Type B pancreatic cell (in vitro differentiated cells): ENCODE results near the gene MATK. TPM values are rescaled to one million over a fixed set of nuclear protein-coding genes. Genes with fewer than 3 reads are reported as not detected.
"Not testable (repeated sequence)": the region's sequence is repeated elsewhere in the genome, so short reads cannot be mapped to it uniquely, and the experiment has no call there.

Experiments
- DNase-seq: peaks from one replicate; pipeline ENCODE4 v3.0.0; 2021; ENCODE audit warnings: mixed read lengths; ENCODE audit not compliant: unreplicated experiment; ENCODE audit errors: extremely low spot score
- H3K27ac Mint-ChIP-seq: 2 replicates; pipeline ENCODE4 v1.8.0; 2021; ENCODE audit warnings: mild to moderate bottlenecking, mixed read lengths
- H3K27me3 Mint-ChIP-seq: 2 replicates; pipeline ENCODE4 v1.8.0; 2021; ENCODE audit warnings: mixed read lengths
- H3K36me3 Mint-ChIP-seq: 2 replicates; pipeline ENCODE4 v1.8.0; 2021; ENCODE audit warnings: mixed read lengths
- H3K4me1 Mint-ChIP-seq: one replicate; pipeline ENCODE4 v1.8.0; 2021; ENCODE audit warnings: mixed read lengths; ENCODE audit not compliant: unreplicated experiment
- H3K4me3 Mint-ChIP-seq: 2 replicates; pipeline ENCODE4 v1.8.0; 2021; ENCODE audit warnings: mild to moderate bottlenecking, mixed read lengths
- H3K9me3 Mint-ChIP-seq: 2 replicates; pipeline ENCODE4 v1.8.0; 2021; ENCODE audit warnings: mixed read lengths
- CTCF ChIP-seq: fragments of 200-600 bp; sonication (generic); conservative IDR thresholded peaks from 2 replicates; pipeline ENCODE4 v1.5.0; 2021; ENCODE audit warnings: antibody characterized with exemption, mild to moderate bottlenecking
- total RNA-seq: library from RNA; stranded (reverse); gene quantifications from 2 replicates; pipeline ENCODE4 v1.2.1, GENCODE V29; 2021; ENCODE audit warnings: low replicate concordance

Gene MATK
- total RNA-seq, 1 donor from 2014 or later = 1.6 TPM

- Mint-ChIP-seq H3K4me1 (no peaks in the 10 kb centered on the region), H3K36me3 (no peaks in the 10 kb centered on the region), H3K9me3 (no peaks in the 10 kb centered on the region), H3K4me3 (no peak overlapping the region), H3K27ac (no peak overlapping the region), H3K27me3 (peaks cover 14% of the 10 kb centered on the region)
- DNase-seq = no peak
- no peak for TF ChIP-seq CTCF
Observed at GRCh38 chr19:3818918-3819317, 32.7 kb upstream of the MATK start.

- no peak overlapping the region for H3K4me3 Mint-ChIP-seq
- no peaks in the 10 kb centered on the region for H3K36me3 Mint-ChIP-seq
- DNase-seq = no peak
- peaks cover 11% of the 10 kb centered on the region for H3K27me3 Mint-ChIP-seq
- no peak overlapping the region for H3K27ac Mint-ChIP-seq
- no peaks in the 10 kb centered on the region for H3K9me3 Mint-ChIP-seq
- no peaks in the 10 kb centered on the region for H3K4me1 Mint-ChIP-seq
- TF ChIP-seq CTCF = no peak
Observed at GRCh38 chr19:3818466-3818865, 32.3 kb upstream of the MATK start.

DNA sequence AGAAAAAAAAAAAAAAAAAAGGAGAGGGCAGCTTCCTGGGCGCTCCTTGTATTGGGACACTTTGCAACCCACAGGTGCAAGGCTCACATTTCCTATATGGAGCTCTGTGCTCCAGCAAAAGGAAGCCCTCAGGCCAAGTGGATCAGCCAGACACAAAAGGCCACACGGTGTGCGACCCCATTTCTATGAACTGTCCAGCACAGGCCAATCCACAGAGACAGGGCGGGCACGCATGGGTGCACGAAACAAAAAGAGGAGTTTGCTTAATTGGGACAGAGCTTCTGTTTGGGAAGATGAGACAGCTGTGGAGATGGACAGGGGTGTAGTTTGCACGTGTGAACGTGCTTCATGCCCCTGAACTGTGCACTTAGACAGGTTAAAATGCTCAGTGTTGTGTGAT, 31.6 kb upstream of the MATK start:
- TF ChIP-seq CTCF = no peak

GRCh38 chr19:3816566-3817218, 30.5 kb upstream of the MATK start:
- no peak overlapping the region for H3K27ac Mint-ChIP-seq
- no peak for TF ChIP-seq CTCF
- no peaks in the 10 kb centered on the region for H3K4me1 Mint-ChIP-seq
- DNase-seq = no peak
- no peaks in the 10 kb centered on the region for H3K9me3 Mint-ChIP-seq
- H3K27me3 Mint-ChIP-seq = peaks cover 10% of the 10 kb centered on the region
- H3K36me3 Mint-ChIP-seq = no peaks in the 10 kb centered on the region
- no peak overlapping the region for H3K4me3 Mint-ChIP-seq

More for the DNA sequence above, 31.6 kb upstream of the MATK start:
- Mint-ChIP-seq H3K27me3 (peaks cover 10% of the 10 kb centered on the region), H3K36me3 (no peaks in the 10 kb centered on the region), H3K27ac (no peak overlapping the region), H3K9me3 (no peaks in the 10 kb centered on the region), H3K4me1 (no peaks in the 10 kb centered on the region), H3K4me3 (no peak overlapping the region)
- no peak for DNase-seq

DNA sequence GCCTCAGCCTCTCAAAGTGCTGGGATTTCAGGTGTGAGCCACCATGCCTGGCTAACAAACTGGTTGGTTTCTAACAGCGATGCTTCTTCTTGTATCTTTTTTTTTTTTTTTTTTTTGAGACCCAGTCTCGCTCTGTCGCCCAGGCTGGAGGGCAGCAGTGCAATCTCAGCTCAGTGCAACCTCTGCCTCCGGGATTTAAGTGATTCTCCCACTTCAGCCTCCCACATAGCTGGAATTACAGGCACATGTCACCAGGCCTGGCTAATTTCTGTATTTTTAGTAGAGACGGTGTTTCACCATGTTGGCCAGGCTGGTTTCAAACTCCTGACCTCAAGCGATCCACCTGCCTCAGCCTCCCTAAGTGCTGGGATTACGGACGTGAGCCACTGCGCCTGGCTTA, 30.0 kb upstream of the MATK start:
- H3K9me3 Mint-ChIP-seq, H3K4me3 Mint-ChIP-seq, H3K27ac Mint-ChIP-seq, H3K36me3 Mint-ChIP-seq, H3K27me3 Mint-ChIP-seq, H3K4me1 Mint-ChIP-seq, DNase-seq: not testable (repeated sequence)

DNA sequence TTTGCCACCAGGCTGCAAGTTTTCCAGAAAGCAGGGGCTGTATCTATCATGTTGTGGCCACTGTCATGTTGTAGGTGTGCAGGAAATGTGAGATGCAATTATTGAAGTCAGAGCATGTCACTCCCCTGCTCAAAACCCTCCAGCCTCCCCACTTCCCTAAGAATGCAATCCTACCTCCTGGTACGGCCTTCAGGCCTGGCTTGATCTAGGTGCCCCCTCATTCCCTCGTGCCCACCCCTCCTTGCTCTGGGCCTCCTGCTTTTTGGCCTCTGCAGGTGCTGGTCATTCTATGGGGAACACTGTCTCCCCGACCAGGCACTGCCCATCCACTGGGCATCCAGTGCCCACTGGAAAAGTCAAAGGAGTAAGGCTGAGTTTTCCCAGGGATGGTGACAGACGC, 28.5 kb upstream of the MATK start:
- no peak for DNase-seq
- peaks cover 10% of the 10 kb centered on the region for H3K27me3 Mint-ChIP-seq
- no peak overlapping the region for H3K27ac Mint-ChIP-seq
- TF ChIP-seq CTCF = no peak
- H3K4me3 Mint-ChIP-seq = no peak overlapping the region
- H3K36me3 Mint-ChIP-seq = no peaks in the 10 kb centered on the region
- H3K4me1 Mint-ChIP-seq = no peaks in the 10 kb centered on the region
- no peaks in the 10 kb centered on the region for H3K9me3 Mint-ChIP-seq
